HG02588 (cell line): ENCODE data around the gene ATP13A2.

Experiments
- ATAC-seq: cut with Tn5 transposase; IDR thresholded peaks from one replicate; pipeline ENCODE4 v1.9.1; 2021; ENCODE audit warnings: mild to moderate bottlenecking, moderate library complexity; ENCODE audit not compliant: unreplicated experiment

ATP13A2 gene

GRCh38 chr1:16980473-16981268, 31.1 kb downstream of the ATP13A2 start, which contains the start of gene MFAP2:
Gene MFAP2, minus strand, starts transcription at chr1:16980620. Its CDS starts 2,347 bp downstream, at chr1:16978273.
- ATAC-seq, result no peak

- ATAC-seq, result no peak
Measured at GRCh38 chr1:16979475-16980327, 32.0 kb downstream of the ATP13A2 start.

GRCh38 chr1:16978567-16979474, 32.9 kb downstream of the ATP13A2 start:
- no peak for ATAC-seq

GRCh38 chr1:16978139-16978538, 33.6 kb downstream of the ATP13A2 start:
- no peak for ATAC-seq

GRCh38 chr1:16977377-16977776, 34.4 kb downstream of the ATP13A2 start:
- no peak for ATAC-seq

- ATAC-seq, result no peak
Measured at GRCh38 chr1:16976966-16977365, 34.8 kb downstream of the ATP13A2 start.

- ATAC-seq, result no peak
Measured at GRCh38 chr1:16975838-16976237, 35.9 kb downstream of the ATP13A2 start.

GRCh38 chr1:16975211-16975610, 36.5 kb downstream of the ATP13A2 start:
- no peak for ATAC-seq

GRCh38 chr1:16973215-16973614, 38.5 kb downstream of the ATP13A2 start:
- ATAC-seq, result no peak

- ATAC-seq, result no peak
Measured at GRCh38 chr1:16972189-16972895, 39.4 kb downstream of the ATP13A2 start.

- ATAC-seq, result no peak
Measured at GRCh38 chr1:16971341-16972188, 40.2 kb downstream of the ATP13A2 start.

GRCh38 chr1:16970132-16970910, 41.4 kb downstream of the ATP13A2 start:
- no peak for ATAC-seq

- ATAC-seq, result no peak
Measured at GRCh38 chr1:16969651-16970050, 42.1 kb downstream of the ATP13A2 start.

- no peak for ATAC-seq
Measured at GRCh38 chr1:16969057-16969611, 42.6 kb downstream of the ATP13A2 start.

- no peak for ATAC-seq
Measured at GRCh38 chr1:16968372-16968771, 43.4 kb downstream of the ATP13A2 start.

- ATAC-seq, result no peak
Measured at GRCh38 chr1:16967962-16968361, 43.8 kb downstream of the ATP13A2 start.

- ATAC-seq, result no peak
Measured at GRCh38 chr1:16967095-16967575, 44.6 kb downstream of the ATP13A2 start.

- no peak for ATAC-seq
Measured at GRCh38 chr1:16966282-16966681, 45.4 kb downstream of the ATP13A2 start.
